Measurements from ENCODE around the gene PITPNM3.

Gene PITPNM3

DNA sequence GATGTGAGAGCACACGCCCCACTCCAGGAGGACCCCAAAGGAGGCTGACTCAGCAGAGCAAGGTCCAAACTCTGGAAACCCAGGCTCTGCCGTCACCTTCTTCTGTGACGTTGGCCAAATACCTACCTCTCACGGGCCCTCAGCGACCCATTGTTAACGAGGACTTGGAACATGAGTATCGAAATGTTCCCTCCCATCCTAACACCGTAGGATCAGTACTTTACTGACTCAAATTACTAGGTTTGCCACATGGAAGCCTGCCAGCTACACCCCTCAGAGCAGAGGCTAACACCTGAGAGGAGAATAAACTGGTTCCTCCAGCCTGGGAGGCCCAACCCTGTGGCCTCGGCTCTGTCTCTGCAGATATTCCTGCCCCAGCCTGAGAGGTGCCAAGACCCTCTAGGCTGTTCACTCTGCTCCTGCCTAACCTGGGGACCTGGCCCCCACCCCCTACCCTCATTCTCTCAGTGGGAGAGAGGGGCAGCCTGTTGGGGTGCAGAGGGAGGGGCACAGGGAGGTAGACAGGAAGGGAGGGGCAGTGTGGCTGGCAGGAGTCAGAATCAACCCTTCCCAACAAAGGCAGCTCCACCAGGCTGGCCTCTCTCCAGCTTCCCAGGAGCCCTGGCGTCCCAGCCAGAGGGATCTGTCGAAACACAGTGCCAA, 4.4 kb downstream of the PITPNM3 start:
- Histone ChIP-seq H2AFZ (ENCODE audit: low read depth) (no peak overlapping the region), H3K27me3 (ENCODE audit: insufficient read depth, low read depth) (no peaks in the 10 kb centered on the region), H3K27ac (no peak overlapping the region), H3K4me3 (IDR thresholded peaks at IDR 0.05; ENCODE audit: insufficient read depth, low read depth, low read length) (no peak overlapping the region), H3K9ac (no peak overlapping the region), H3K4me2 (no peak overlapping the region), H3K36me3 (ENCODE audit: insufficient read depth) (no peaks in the 10 kb centered on the region), H3K79me2 (ENCODE audit: insufficient read depth, low read depth) (no peaks in the 10 kb centered on the region), H3K4me1 (ENCODE audit: low read depth, poor library complexity, severe bottlenecking) (no peaks in the 10 kb centered on the region), H4K20me1 (ENCODE audit: insufficient read depth) (no peaks in the 10 kb centered on the region)
- no peak for TF ChIP-seq CTCF (conservative IDR thresholded peaks at IDR 0.05; ENCODE audit: low read depth, low read length)

GRCh38 chr17:6551356-6551755, 5.0 kb downstream of the PITPNM3 start:
- no peak for TF ChIP-seq CTCF (conservative IDR thresholded peaks at IDR 0.05; ENCODE audit: low read depth, low read length)
- H3K4me3 ChIP-seq (IDR thresholded peaks at IDR 0.05; ENCODE audit: insufficient read depth, low read depth, low read length), result no peak overlapping the region
- H3K79me2 ChIP-seq (ENCODE audit: insufficient read depth, low read depth), result no peaks in the 10 kb centered on the region
- no peaks in the 10 kb centered on the region for H4K20me1 ChIP-seq (ENCODE audit: insufficient read depth)
- H2AFZ ChIP-seq (ENCODE audit: low read depth), result no peak overlapping the region
- no peaks in the 10 kb centered on the region for H3K36me3 ChIP-seq (ENCODE audit: insufficient read depth)
- H3K4me1 ChIP-seq (ENCODE audit: low read depth, poor library complexity, severe bottlenecking), result no peaks in the 10 kb centered on the region
- H3K9ac ChIP-seq, result no peak overlapping the region
- H3K27ac ChIP-seq, result no peak overlapping the region
- no peak overlapping the region for H3K4me2 ChIP-seq
- no peaks in the 10 kb centered on the region for H3K27me3 ChIP-seq (ENCODE audit: insufficient read depth, low read depth)

DNA sequence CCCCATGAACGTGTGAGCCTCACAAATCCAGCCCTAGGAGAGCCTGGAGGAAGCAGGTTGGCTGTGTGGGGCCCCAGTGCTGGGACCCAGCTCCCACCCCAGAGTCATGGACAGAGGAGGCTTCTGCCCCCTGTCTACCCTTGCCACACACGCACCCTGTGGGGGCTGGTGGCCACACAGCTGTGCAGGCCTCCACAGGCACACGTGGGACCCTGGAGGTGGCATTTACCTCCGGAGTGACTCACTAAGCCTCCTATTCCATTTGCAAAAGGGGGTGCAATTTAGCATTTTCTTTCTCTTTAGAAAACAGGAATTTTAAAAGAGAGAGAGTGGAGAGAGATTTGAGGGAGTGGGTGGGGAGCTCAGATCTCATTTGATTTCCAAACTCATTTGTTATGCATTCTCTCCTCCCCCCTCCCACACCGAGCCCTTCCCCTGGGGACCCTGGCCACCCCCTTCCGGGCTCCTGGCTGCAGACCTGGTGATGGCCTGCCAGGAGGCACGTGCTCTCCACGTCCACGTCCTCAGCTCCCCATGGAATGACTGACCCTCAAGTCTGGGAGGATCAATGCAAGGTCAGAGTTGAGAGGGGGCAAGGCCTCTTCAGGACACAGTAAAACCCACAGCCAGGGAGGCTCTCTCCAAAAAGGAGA, 6.8 kb downstream of the PITPNM3 start:
- Histone ChIP-seq H3K4me3 (IDR thresholded peaks at IDR 0.05; ENCODE audit: insufficient read depth, low read depth, low read length) (no peak overlapping the region), H3K9ac (no peak overlapping the region), H3K27me3 (ENCODE audit: insufficient read depth, low read depth) (no peaks in the 10 kb centered on the region), H3K79me2 (ENCODE audit: insufficient read depth, low read depth) (no peaks in the 10 kb centered on the region), H3K4me2 (no peak overlapping the region), H3K27ac (no peak overlapping the region), H2AFZ (ENCODE audit: low read depth) (no peak overlapping the region), H3K4me1 (ENCODE audit: low read depth, poor library complexity, severe bottlenecking) (no peaks in the 10 kb centered on the region), H3K36me3 (ENCODE audit: insufficient read depth) (no peaks in the 10 kb centered on the region), H4K20me1 (ENCODE audit: insufficient read depth) (no peaks in the 10 kb centered on the region)
- no peak for TF ChIP-seq CTCF (conservative IDR thresholded peaks at IDR 0.05; ENCODE audit: low read depth, low read length)

- H3K79me2 ChIP-seq (ENCODE audit: insufficient read depth, low read depth), result no peaks in the 10 kb centered on the region
- H3K9ac ChIP-seq, result no peak overlapping the region
- no peak overlapping the region for H3K4me3 ChIP-seq (IDR thresholded peaks at IDR 0.05; ENCODE audit: insufficient read depth, low read depth, low read length)
- no peaks in the 10 kb centered on the region for H3K27me3 ChIP-seq (ENCODE audit: insufficient read depth, low read depth)
- H3K36me3 ChIP-seq (ENCODE audit: insufficient read depth), result no peaks in the 10 kb centered on the region
- no peak overlapping the region for H3K4me2 ChIP-seq
- no peaks in the 10 kb centered on the region for H4K20me1 ChIP-seq (ENCODE audit: insufficient read depth)
- no peaks in the 10 kb centered on the region for H3K4me1 ChIP-seq (ENCODE audit: low read depth, poor library complexity, severe bottlenecking)
- no peak overlapping the region for H2AFZ ChIP-seq (ENCODE audit: low read depth)
- TF ChIP-seq CTCF (conservative IDR thresholded peaks at IDR 0.05; ENCODE audit: low read depth, low read length), result no peak
- no peak overlapping the region for H3K27ac ChIP-seq
Measured at GRCh38 chr17:6548578-6549330, 7.6 kb downstream of the PITPNM3 start.
